ENCODE results near the gene PPP1R8.
"Not testable (repeated sequence)": the region's sequence is repeated elsewhere in the genome, so short reads cannot be mapped to it uniquely, and the experiment has no call there.

PPP1R8 gene

GRCh38 chr1:27833470-27833869 lies 2.9 kb downstream of the PPP1R8 start:
- DNase-seq, result no peak

- DNase-seq, result no peak
Measured at GRCh38 chr1:27835046-27835445, 4.5 kb downstream of the PPP1R8 start.

- DNase-seq, result no peak
Measured at GRCh38 chr1:27835501-27835900, 4.9 kb downstream of the PPP1R8 start.

GRCh38 chr1:27849951-27850350 lies 19.4 kb downstream of the PPP1R8 start:
- no peak for DNase-seq

DNA sequence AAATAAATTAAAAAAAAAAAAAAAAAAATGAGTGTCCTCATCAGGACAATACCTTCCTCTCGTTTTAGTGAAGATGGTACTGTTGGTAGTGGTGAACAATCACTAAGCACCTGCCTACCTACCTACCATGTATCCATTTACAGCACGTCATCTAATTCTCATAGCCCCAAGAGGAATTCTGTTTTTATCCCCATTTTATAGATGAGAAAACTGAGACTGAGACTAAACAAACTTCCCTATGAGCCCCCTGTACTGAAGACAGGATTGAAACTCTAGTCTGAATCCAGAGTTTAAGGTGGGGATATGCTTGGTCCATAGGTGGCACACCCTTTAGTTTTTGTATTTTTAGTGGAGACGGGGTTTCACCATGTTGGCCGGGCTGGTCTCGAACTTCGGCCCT lies 24.5 kb downstream of the PPP1R8 start:
- DNase-seq, result no peak

DNA sequence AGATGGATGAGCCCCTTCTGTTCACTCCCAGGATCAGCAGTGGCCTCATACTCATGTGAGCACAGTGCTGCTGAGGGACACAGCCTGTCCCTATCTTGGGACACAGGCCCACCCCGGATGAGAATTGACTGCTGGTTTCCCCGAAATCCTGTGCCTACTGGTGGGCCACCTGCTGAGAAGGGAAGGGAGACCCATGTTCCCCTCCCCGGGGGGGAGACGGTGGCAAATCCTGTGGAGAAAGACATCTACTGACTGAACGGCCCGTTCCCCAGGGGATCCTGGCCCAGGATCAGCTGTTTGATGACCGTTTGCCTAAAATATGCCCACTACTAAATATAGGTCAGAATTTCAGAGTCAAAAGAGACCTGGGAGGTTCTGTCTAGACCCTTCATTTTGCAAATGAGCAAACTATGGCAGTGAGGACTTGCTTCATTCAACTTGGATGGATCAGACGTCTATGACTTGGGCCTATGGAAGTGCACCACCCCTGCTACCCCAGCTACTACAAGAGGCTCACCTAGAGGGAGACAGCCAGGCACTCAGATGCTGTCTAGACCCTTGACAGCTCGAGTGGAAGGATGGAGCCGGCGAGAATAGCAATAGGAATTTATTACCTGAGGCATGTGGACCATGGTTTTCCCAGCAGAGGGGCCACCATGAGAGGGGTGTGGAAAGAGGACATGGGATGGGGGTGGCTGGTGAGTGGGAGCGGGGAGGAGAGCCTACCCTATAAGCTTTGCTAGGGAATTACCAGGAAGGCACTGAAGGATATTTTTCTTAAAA lies 26.2 kb downstream of the PPP1R8 start:
- DNase-seq, result no peak

- DNase-seq, result not testable (repeated sequence)
Measured at GRCh38 chr1:27857552-27857951, 27.0 kb downstream of the PPP1R8 start.

DNA sequence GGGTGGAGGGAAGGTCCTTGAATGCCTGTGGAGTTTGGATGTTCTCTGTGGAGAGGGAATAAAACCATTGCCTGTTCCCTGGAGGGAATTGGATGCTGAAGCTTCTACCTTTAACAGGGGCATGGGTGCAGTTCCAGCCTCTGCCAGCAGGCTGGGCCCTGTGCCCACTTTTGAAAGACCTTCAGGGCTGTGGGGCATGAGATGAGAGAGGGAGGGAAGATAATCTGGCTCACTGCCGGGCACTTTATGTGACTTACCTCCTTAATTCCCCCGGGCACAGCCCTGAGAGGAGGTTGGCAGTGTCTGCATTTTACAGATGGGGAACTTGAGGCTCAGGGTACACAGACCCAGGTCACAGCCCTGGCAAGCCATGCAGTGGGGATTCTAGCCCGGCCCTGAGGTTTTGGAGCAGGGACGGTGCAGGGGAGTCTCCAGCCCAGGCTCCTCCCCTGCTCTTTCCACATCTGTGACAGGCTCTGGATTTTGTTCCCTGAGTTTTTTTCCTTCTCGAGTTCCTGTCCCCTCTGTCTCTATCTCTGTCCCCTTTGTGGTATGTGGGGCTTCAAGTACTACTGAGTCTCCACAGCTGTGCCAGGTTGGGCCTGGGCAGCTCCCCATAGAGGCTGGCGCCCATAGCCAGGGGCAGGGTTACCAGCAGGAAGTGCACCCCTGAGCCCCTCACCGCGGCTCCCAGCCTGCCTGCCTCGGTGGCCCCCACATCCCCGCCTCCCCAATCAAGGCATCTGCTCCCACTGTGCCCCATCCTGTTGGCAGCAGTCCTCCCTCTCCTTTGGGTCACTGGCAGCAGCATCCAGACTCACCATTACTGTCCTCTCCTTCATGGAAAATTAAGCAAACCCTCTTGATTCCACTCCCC lies 27.7 kb downstream of the PPP1R8 start:
- DNase-seq, result peak; percentile 85

DNA sequence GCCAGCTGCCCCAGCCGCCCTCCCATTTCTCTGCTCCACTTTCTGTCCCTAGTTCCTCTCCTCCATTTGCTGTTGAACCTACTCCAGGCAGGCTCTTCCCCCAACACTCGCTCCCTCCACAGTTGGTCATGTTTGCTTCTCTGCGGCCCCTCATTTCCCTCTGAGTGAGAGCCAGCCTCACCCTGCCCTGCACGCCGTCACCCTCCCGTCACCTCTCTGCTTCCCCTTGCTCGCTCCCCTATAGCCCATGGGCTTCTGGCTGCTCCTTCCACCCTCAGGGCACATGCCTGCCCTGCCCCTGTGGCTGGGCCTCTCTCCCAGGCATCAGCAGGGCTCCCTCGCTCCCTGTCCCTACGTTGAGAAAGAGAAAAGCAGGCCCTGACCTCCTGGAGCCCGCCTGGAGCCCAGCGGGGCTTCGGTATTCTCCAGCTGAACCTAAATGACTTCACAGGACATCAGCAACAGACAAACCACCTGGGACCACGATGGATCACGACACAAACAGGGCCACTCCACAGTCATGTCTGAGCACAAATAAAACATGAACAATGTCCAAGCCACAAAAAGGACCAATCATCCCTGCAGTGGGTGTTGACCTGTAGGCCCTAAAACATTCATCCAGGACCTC lies 28.5 kb downstream of the PPP1R8 start:
- DNase-seq, result no peak

GRCh38 chr1:27861436-27861835 lies 30.9 kb downstream of the PPP1R8 start:
- DNase-seq, result no peak

DNA sequence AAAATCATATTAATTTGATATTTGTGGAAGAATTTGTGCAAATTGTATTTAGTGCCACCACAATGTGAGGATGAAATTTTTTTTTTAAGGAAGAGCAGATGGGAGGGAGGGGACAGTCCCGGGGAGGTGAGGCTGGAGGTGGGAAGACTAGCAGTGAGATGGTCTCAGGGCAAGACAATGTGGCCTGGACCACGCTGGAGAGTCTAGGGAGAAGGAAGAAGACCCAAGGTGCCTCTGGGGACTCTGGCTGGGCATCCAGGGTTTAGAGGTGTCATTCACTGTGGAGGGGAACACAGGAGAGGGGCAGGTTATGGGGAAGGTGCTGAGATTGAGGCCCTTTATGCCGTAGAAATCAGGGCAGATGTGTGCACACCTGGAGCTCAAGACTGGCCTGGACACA lies 31.4 kb downstream of the PPP1R8 start:
- no peak for DNase-seq

GRCh38 chr1:27862671-27863537 lies 32.3 kb downstream of the PPP1R8 start:
- DNase-seq, result no peak

DNA sequence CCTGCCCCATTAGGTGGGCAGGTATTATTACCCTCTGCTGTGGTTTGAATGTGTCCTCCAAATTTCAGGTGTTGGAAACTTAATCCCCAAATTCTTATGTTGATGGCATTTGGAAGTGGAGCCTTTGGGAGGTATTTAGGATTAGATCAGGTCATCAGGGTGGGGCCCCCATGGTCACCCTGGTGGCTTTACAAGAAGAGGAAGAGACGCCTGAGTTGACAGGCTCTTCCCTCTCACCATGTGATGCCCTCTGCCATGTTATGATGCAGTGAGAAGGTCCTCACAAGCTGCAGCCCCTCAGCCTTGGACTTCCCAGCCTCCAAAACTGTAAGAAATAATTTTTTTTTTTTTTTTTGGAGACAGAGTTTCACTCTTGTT lies 32.9 kb downstream of the PPP1R8 start:
- no peak for DNase-seq

GRCh38 chr1:27864264-27864895 lies 33.8 kb downstream of the PPP1R8 start:
- peak; percentile 37 for DNase-seq

GRCh38 chr1:27865821-27866220 lies 35.2 kb downstream of the PPP1R8 start:
- no peak for DNase-seq

- no peak for DNase-seq
Measured at GRCh38 chr1:27868556-27868931, 38.0 kb downstream of the PPP1R8 start.

DNA sequence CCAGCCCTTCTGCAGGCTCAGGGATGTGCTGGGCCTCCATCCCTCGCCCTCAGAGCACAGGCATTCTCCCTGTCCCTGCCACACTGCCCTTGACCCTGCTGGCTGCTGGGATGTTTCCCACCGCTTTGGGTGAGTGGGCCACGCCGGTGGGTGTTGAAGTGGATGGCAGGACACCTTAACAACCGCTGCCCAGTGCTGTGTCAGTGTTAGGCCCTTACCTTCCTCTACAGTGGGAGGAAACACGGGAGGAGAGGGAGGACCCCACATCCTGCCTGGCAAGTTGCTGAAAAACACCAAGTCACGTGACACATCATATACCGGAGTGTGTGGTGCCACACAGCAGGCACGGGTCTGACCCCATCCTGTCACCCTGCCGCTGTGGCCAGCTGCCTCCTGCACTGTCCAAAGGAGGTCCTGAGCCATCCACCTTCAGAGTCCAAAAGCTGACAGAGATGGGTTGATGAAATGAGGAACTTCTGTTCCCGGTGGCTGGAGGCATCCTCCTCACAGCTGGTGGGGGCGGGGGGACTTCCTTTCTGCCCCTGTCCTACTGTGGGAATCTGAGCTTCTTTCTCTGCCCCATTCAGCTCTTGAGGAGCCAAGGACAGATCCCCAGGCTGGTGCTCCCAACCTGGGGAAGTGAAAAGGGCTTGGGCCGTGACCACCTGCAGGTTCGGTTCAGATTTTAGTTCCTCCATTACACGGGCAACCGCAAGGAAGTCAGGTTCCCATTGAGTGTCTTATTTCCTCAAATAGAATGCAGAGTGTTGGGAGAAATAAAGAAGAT lies 38.5 kb downstream of the PPP1R8 start:
- peak; percentile 37 for DNase-seq

DNA sequence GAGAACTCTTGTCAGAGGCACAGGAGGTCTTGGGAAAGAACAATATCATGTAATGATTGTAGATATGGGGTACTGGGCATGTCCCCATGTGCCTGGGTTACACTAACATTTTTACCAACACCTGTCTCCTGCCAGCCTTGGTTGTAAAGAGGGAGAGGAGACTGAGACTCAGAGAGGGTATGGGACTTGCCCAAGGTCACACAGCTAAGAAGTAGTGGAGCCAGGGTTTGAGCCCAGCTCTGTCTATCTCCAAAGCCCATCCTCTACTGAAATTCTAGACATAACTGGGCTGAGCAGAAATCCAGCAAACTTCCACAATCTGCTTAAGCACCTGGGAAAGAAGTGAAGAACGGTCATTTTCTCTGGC lies 39.1 kb downstream of the PPP1R8 start:
- DNase-seq, result no peak

GRCh38 chr1:27871076-27871475 lies 40.5 kb downstream of the PPP1R8 start:
- DNase-seq, result not testable (repeated sequence)

GRCh38 chr1:27872059-27872801 lies 41.6 kb downstream of the PPP1R8 start, which contains the start of gene THEMIS2:
Gene THEMIS2 (plus strand): TSS chr1:27872544. CDS start chr1:27872572, 28 bp downstream.
- peak; percentile 83 for DNase-seq

Measured in stimulated activated CD4-positive, alpha-beta T cell treated with anti-CD3 and anti-CD28 coated beads, Interleukin-12 subunit alpha, Interleukin-12 subunit beta, amount 100 ng/mL, for 4 hours (primary cell).